T follicular helper cell (primary cell): ENCODE measurements around the gene TGIF2LY.
"Not testable (repeated sequence)": the region's sequence is repeated elsewhere in the genome, so short reads cannot be mapped to it uniquely, and the experiment has no call there.

Experiments used
- DNase-seq: peaks from one replicate; pipeline ENCODE4 v3.0.0-alpha.2; 2020; ENCODE audit warnings: low read depth
- total RNA-seq, 2 experiments: gene quantifications; one replicate each; lab custom pipeline; 2026; lab: John Stamatoyannopoulos, UW

The TGIF2LY gene
- 0 reads per million in 2 experiments for total RNA-seq

GRCh38 chrY:3578767-3579166, at the start of gene TGIF2LY:
Gene TGIF2LY, plus strand, starts transcription at chrY:3579067. Its CDS starts 178 bp downstream, at chrY:3579245.
- not testable (repeated sequence) for DNase-seq
